SK-MEL-5 (cell line): ENCODE data around the gene ANXA6. TPM values are rescaled to one million over a fixed set of nuclear protein-coding genes. Genes with fewer than 3 reads are reported as not detected.

ENCODE experiments used
- DNase-seq: peaks from one replicate; pipeline ENCODE4 v3.0.0-alpha.2; 2016; ENCODE audit warnings: low read depth, low spot score
- in situ Hi-C: cut with HindIII; loops from 2 replicates; pipeline ENCODE4 v1.10.0; 2016; ENCODE audit warnings: low sequenced_read_pairs, high pct_unique_total_duplicates, low pct_unique_long_range_greater_than_20kb
- total RNA-seq: library from RNA; depleted of rRNA; stranded (reverse); fragments of >200 nt; shearing (Covaris generic); gene quantifications from 2 replicates; pipeline ENCODE4 v1.2.3, GENCODE V29; 2014

The ANXA6 gene
- total RNA-seq, 1 experiment from 2014 or later = 88.4 TPM

GRCh38 chr5:151122828-151123227 lies 34.8 kb downstream of the ANXA6 start:
- in situ Hi-C loops = no loop called here
- DNase-seq = no peak

- DNase-seq = no peak
- in situ Hi-C loops = no loop called here
Observed at GRCh38 chr5:151121665-151122064, 35.9 kb downstream of the ANXA6 start.

DNA sequence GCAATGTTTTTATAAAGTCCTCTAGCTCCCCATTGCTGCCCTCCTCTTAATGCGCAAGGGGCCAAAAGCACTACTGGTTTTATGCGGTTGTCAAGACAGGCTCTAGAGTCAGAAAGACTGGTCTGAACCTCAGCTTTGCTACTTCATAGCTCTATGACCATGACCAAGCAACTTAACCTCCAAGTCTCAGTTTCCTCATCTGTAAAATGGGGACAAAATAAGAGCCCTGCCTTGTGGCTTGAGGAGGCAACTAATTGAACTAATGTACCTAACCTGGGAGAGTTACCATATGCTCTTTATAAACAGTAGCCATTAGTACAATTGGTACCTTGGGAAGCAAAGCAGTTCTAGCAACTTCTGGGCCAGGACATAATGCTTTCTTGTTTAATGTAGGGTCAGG lies 36.5 kb downstream of the ANXA6 start:
- in situ Hi-C loops = no loop called here
- DNase-seq = no peak

GRCh38 chr5:151118913-151119575 lies 38.5 kb downstream of the ANXA6 start:
- in situ Hi-C loops = no loop called here
- DNase-seq = no peak

DNA sequence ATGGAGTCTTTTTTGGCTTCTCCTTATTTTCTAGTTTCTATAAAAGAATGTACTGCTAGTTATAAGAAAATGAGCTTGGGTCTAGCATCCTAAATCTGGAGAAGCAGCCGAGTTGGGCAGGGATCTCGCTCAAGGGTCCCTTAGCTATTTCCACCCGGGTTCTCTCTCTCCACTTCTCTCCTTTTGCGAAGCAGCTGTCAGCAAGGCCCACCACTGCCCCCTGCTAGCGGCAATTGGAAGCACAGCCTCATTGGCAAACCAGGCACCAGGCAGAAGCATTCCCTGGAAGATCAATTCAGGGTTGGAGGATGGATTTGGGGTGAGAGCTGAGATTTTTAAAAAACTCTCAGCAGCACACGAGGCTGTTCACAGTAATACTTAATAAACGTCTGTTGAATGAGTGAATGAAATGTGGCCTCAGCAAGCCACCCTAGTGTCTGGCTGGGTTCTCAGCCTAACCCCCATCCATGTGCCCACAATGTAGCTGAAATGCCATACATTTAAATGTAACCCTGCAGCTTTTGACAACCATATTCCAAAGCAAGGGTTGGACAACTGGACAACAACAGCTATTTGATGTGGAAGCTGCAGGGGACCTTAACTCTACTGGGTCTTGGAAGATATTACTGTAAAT lies 42.2 kb downstream of the ANXA6 start:
- DNase-seq = peak; percentile 65
- in situ Hi-C loops = no loop called here

DNA sequence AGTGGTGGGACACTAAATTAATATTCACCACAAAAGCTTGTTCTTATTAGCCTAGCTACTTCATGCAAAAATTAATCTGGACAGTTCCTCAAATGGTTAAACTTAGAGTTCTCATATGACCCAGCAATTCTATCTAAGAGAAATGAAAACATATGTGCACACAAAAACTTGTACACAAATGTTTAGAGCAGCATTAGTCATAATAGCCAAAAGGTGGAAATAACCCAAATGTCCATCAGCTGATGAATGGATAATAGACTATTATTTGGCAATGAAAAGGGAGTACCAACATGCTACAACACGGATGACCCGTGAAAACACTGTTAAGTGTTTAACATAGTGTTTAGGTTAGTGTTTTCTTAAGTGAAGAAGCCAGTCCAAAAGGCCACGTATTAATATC lies 43.9 kb downstream of the ANXA6 start:
- DNase-seq = no peak
- in situ Hi-C loops = no loop called here

DNA sequence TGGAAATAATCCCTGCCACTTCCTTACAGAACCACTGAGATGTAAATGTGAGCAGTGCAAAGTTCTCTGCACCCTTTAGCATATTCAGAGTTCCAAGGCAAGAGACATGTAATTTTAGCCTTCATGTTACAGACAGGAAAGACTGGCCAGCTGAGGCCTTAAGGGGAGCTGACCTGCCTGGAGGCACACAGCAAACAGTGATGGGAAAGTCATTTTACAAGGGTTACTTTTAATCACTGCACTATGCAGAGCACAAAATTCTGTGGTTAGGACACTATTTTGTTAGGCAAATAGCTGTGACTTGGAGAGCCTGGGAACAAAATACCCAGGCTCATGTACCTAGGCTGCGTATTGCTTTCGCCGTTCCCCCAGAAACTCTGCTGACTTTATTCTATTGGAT lies 46.6 kb downstream of the ANXA6 start:
- no peak for DNase-seq
- in situ Hi-C loops = no loop called here

DNA sequence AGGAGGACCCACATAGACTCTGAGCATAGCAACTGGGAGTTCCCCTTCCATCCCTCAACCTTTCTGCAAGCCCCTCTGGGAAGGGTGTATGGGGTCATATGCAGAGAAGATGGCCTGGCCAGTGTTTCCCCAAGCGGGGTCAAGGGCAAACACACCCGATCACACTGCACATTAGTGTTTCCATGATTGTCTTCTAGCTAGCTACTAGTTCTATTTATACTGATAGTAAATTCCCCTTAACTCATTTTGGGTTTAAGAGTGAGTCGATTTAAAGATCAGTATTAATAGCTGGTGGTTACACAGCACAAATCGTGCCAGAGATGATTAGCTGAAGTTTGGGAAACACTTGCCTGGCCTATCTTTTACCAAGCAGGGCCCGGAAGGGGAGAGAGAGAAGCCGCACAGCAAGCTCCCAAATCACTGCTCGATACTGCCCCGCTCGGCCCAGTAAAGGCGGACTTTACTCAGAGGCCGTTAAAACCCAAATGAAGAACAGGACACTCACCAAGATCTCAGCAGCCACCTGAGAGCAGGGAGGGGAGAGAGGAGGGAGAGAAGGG lies 47.4 kb downstream of the ANXA6 start:
- no peak for DNase-seq
- in situ Hi-C loops = no loop called here

GRCh38 chr5:151108566-151108965 lies 49.0 kb downstream of the ANXA6 start:
- DNase-seq = no peak

GRCh38 chr5:151107738-151108520 lies 49.6 kb downstream of the ANXA6 start:
- in situ Hi-C loops = no loop called here
- no peak for DNase-seq

More at GRCh38 chr5:151108566-151108965, 49.0 kb downstream of the ANXA6 start:
- in situ Hi-C loops = no loop called here

DNA sequence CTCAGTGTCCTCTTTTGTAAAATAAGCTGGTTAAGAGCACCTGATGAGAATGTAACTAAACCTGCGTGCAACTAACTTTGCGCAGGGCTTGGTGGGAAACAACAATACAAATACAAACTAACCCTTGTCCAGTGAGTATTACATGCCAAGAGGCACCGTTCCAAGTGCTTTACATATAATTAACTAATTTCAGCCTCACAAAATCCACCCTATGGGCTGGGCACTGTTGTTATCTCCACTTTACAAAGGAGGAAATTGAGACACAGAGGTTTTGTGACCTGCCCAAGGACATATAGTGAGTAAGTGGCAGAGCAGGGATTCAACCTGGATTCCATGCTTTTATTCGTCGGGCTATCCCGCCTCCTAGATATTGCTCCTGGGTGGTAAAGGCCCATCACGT lies 50.5 kb downstream of the ANXA6 start:
- in situ Hi-C loops = no loop called here
- DNase-seq = no peak

DNA sequence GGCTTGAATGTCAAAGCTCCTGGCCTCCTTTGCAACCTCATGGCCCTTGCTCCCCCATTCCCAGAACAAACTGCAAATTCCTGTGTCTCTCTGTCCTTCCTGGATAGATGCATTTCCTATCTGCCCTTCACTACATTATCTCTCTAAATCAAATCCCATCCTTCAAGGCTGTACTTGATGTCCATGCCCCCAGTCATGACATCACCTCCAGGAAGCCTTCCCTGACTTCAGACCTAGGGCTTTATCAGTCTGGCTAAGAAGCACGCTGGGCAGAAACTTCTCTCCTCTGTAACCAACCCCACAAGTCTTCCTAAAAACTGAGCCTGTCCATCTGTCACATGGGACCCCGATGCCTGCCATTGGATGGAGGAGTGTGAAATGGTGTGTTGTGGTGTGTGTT lies 51.1 kb downstream of the ANXA6 start:
- in situ Hi-C loops = no loop called here
- DNase-seq = no peak

DNA sequence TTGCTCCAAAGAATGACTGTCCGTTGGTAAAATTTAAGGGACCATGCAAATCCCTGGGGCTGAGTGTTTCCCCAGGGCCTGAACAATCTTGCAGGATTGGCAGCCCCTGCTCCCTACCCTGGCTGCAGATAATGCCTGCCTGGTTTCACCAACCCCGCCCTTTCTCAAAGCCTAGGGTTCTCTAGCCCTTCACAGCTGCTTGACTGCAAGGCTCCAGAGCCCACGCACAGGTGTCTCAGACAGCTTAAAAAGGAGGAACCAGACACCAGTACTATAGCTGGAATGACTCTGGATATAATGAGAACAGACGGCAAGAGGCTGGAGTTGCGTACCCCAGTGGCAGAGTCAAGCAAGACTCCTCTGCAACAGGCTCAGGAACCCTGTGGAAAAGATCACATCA lies 51.5 kb downstream of the ANXA6 start:
- in situ Hi-C loops = no loop called here

GRCh38 chr5:151105561-151105960 lies 52.0 kb downstream of the ANXA6 start:
- no peak for DNase-seq
- in situ Hi-C loops = no loop called here

More for the DNA sequence above, 51.5 kb downstream of the ANXA6 start:
- no peak for DNase-seq

GRCh38 chr5:151104795-151105194 lies 52.8 kb downstream of the ANXA6 start:
- no peak for DNase-seq
- in situ Hi-C loops = no loop called here

- DNase-seq = no peak
- in situ Hi-C loops = no loop called here
Observed at GRCh38 chr5:151101746-151102145, 55.8 kb downstream of the ANXA6 start.

- in situ Hi-C loops = no loop called here
- DNase-seq = no peak
Observed at GRCh38 chr5:151101151-151101550, 56.4 kb downstream of the ANXA6 start.

- no peak for DNase-seq
- in situ Hi-C loops = no loop called here
Observed at GRCh38 chr5:151100681-151101080, 56.9 kb downstream of the ANXA6 start.

- in situ Hi-C loops = no loop called here
- no peak for DNase-seq
Observed at GRCh38 chr5:151098768-151099121, 58.8 kb downstream of the ANXA6 start.
